A673 (cell line): ENCODE data around the gene PCBD2. TPM values are rescaled to one million over a fixed set of nuclear protein-coding genes. Genes with fewer than 3 reads are reported as not detected.
A peak's percentile ranks its signal among the peaks of the same experiment; 100 is the strongest.

Source experiments
- BruUV-seq: library from RNA; stranded (reverse); fragments of 400-500 nt; replicated peaks from 2 replicates; lab custom pipeline; 2021; lab: Mats Ljungman, UMichigan
- CTCF ChIA-PET: fragments of 300-600 bp; sonication (Branson Sonifier 250); formaldehyde crosslinking; loops from one replicate; lab custom pipeline; 2022; ENCODE audit warnings: antibody characterized with exemption; lab: Charles Lee
- POLR2A ChIA-PET: fragments of 300-600 bp; sonication (Branson Sonifier 250); formaldehyde crosslinking; loops from one replicate; lab custom pipeline; 2022; ENCODE audit warnings: antibody characterized with exemption; ENCODE audit not compliant: low non-redundant PET; lab: Charles Lee
- DNase-seq: peaks from one replicate; pipeline ENCODE4 v3.0.0-alpha.2; 2015; ENCODE audit warnings: low spot score
- H3K27ac ChIP-seq: fragments of 200-600 bp; sonication (generic); 2 replicates; pipeline ENCODE4 v1.5.1; 2016; ENCODE audit warnings: mixed run types, low read depth, mild to moderate bottlenecking, mixed read lengths, antibody characterized with exemption, low read length; ENCODE audit not compliant: poor library complexity, severe bottlenecking
- H3K27me3 ChIP-seq: fragments of 200-600 bp; sonication (generic); replicated peaks from 2 replicates; pipeline ENCODE4 v1.6.1; 2017; ENCODE audit warnings: mixed run types, low read depth, mild to moderate bottlenecking, mixed read lengths, antibody characterized with exemption, low read length; ENCODE audit not compliant: insufficient read depth, poor library complexity
- H3K36me3 ChIP-seq: fragments of 200-600 bp; sonication (generic); 2 replicates; pipeline ENCODE4 v1.6.1; 2016; ENCODE audit warnings: mixed run types, mild to moderate bottlenecking, mixed read lengths, antibody characterized with exemption, low read length; ENCODE audit not compliant: insufficient read depth, poor library complexity, severe bottlenecking
- H3K4me1 ChIP-seq: fragments of 200-600 bp; sonication (generic); 2 replicates; pipeline ENCODE4 v1.6.1; 2017; ENCODE audit warnings: mixed run types, mild to moderate bottlenecking, mixed read lengths, antibody characterized with exemption, low read length; ENCODE audit not compliant: insufficient read depth, poor library complexity, severe bottlenecking
- H3K4me3 ChIP-seq: fragments of 200-600 bp; sonication (generic); 2 replicates; pipeline ENCODE4 v1.5.1; 2016; ENCODE audit warnings: low read depth, mixed run types, mild to moderate bottlenecking, mixed read lengths, low read length; ENCODE audit not compliant: poor library complexity, severe bottlenecking
- H3K9me3 ChIP-seq: fragments of 200-600 bp; sonication (generic); 2 replicates; pipeline ENCODE4 v1.6.1; 2016; ENCODE audit warnings: mixed run types, low read depth, mild to moderate bottlenecking, mixed read lengths, antibody characterized with exemption, low read length; ENCODE audit not compliant: poor library complexity, severe bottlenecking
- CTCF ChIP-seq: fragments of 300-800, 200-600 bp; sonication (generic); conservative IDR thresholded peaks from 2 replicates; pipeline ENCODE4 v1.5.1; 2017; ENCODE audit warnings: low read depth, mild to moderate bottlenecking, antibody characterized with exemption, low read length, moderate library complexity, mixed read lengths
- EZH2 ChIP-seq: fragments of 200-600 bp; sonication (generic); IDR thresholded peaks from 2 replicates; pipeline ENCODE4 v1.6.1; 2017; ENCODE audit warnings: borderline replicate concordance, low read depth, mild to moderate bottlenecking, mixed read lengths, antibody characterized with exemption, low read length; ENCODE audit not compliant: poor library complexity, severe bottlenecking
- intact Hi-C: fragments of 100-400 bp; cut with micrococcal nuclease; formaldehyde crosslinking; loops from one replicate; pipeline ENCODE4 v1.10.0; 2022; ENCODE audit not compliant: unreplicated experiment
- total RNA-seq: library from RNA; stranded (reverse); gene quantifications from 2 replicates; pipeline ENCODE4 v1.2.3, GENCODE V29; 2021

Gene PCBD2
- total RNA-seq, 1 experiment from 2014 or later = 13.8 TPM

DNA sequence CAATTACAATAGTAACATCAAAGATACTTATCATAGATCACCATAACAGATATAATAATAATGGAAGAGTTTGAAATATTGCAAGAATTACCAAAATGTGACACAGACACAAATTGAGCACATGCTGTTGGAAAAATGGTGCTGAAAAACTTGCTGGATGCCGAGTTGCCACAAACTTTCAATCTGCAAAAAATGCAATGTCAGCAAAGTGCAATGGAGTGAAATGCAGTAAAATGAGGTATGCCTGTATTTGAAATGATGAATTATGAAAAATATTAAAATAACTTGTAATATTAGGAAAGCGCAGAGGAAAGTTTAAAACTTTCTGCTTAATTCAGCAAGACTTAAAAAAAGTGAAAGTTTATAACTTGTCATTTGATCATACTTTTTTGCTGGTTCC is 12.0 kb upstream of the PCBD2 start:
- Histone ChIP-seq H3K4me1 (no peaks in the 10 kb centered on the region), H3K4me3 (no peak overlapping the region), H3K36me3 (peaks cover 3% of the 10 kb centered on the region), H3K27ac (no peak overlapping the region), H3K9me3 (no peaks in the 10 kb centered on the region), H3K27me3 (no peaks in the 10 kb centered on the region)
- ChIA-PET POLR2A (no interaction called here), CTCF (no interaction called here)
- TF ChIP-seq EZH2 = no peak
- TF ChIP-seq CTCF = no peak
- BruUV-seq = no TSS peak
- DNase-seq = no peak
- intact Hi-C loops = no loop called here

- Histone ChIP-seq H3K27ac (no peak overlapping the region), H3K36me3 (peaks cover 3% of the 10 kb centered on the region), H3K27me3 (no peaks in the 10 kb centered on the region), H3K9me3 (no peaks in the 10 kb centered on the region), H3K4me3 (no peak overlapping the region), H3K4me1 (no peaks in the 10 kb centered on the region)
- intact Hi-C loops = no loop called here
- CTCF ChIA-PET = no interaction called here
- no peak for DNase-seq
- POLR2A ChIA-PET = no interaction called here
- no TSS peak for BruUV-seq
- TF ChIP-seq CTCF (no peak), EZH2 (no peak)
These were observed 11.0 kb upstream of the PCBD2 start for GRCh38 chr5:134893748-134894505.

DNA sequence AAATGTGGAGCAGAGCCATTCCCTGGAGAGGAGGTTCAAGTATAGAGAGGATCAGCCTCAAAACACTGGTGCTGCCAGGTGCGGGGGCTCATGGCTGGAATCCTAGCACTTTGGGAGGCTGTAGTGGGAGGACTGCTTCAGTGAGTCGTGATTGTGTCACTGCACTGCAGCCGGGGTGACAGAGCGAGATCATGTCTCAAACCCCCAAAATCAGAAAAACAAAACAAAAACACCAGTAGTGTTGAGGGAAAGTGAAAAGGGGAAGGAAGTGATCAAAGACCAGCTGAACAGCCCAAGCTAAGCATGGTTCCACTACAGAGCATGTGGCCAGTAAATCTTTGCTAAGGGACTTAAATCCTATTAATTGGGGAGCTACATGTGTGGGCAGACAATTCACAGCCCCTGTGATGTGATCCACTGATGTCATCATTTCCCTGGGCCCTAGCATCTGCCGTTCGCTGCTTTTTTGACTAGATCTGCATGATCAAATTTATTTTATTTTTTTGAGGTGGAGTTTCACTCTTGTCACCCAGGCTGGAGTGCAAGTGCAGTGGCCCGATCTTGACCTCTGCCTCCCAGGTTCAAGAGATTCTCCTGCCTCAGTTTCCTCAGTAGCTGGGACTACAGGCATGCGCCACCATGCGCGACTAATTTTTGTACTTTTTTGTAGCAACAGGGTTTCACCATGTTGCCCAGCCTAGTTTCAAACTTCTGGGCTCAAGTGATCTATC is 2.7 kb upstream of the PCBD2 start:
- CTCF ChIA-PET = no interaction called here
- H3K4me1 ChIP-seq = peaks cover 7% of the 10 kb centered on the region
- no peak overlapping the region for H3K4me3 ChIP-seq
- no TSS peak for BruUV-seq
- POLR2A ChIA-PET = no interaction called here
- no peak for TF ChIP-seq EZH2
- TF ChIP-seq CTCF = no peak
- H3K36me3 ChIP-seq = no peaks in the 10 kb centered on the region
- no peaks in the 10 kb centered on the region for H3K9me3 ChIP-seq
- no peaks in the 10 kb centered on the region for H3K27me3 ChIP-seq
- intact Hi-C loops = no loop called here
- peak overlapping the region; percentile 31 for H3K27ac ChIP-seq
- DNase-seq = peak; percentile 12
